Upper lobe of left lung (tissue), 6 donors: ENCODE measurements around the gene CHD5. TPM values are rescaled to one million over a fixed set of nuclear protein-coding genes. Genes with fewer than 3 reads are reported as not detected.

ENCODE experiments used
- ATAC-seq, 2 donors: fragments of 200-7000 bp; cut with Tn5 transposase; one replicate each; pipeline ENCODE4 v1.9.1; 2022; ENCODE audit warnings: mild to moderate bottlenecking in 2 of 2, moderate library complexity in 2 of 2; ENCODE audit not compliant: low FRiP score in 2 of 2
- DNase-seq, 2 donors: peaks; one replicate each; pipeline ENCODE4 v3.0.0-alpha.2; 2019 to 2020
- H3K27ac ChIP-seq, 4 donors: fragments of 200-600 bp; sonication (generic); one replicate each; pipeline ENCODE4 v1.5.1; 2016 to 2019
- H3K27me3 ChIP-seq, 4 donors: fragments of 200-600 bp; sonication (generic); one replicate each; pipeline ENCODE4 v1.5.1; 2017 to 2019
- H3K36me3 ChIP-seq, 4 donors: fragments of 200-600 bp; sonication (generic); one replicate each; pipeline ENCODE4 v1.5.1; 2016 to 2019
- H3K4me1 ChIP-seq, 4 donors: fragments of 200-600 bp; sonication (generic); one replicate each; pipeline ENCODE4 v1.5.1; 2018 to 2019
- H3K4me3 ChIP-seq, 4 donors: fragments of 200-600 bp; sonication (generic); one replicate each; pipeline ENCODE4 v1.5.1; 2017 to 2019; ENCODE audit warnings: mild to moderate bottlenecking in 2 of 4, moderate library complexity in 1 of 4
- H3K9me3 ChIP-seq, 4 donors: fragments of 200-600 bp; sonication (generic); one replicate each; pipeline ENCODE4 v1.5.1; 2018 to 2019
- EP300 ChIP-seq, 4 donors: sonication (generic); formaldehyde crosslinking; IDR thresholded peaks; one replicate each; pipeline ENCODE4 v1.5.1; 2017; ENCODE audit warnings: antibody characterized with exemption in 4 of 4, control low read depth in 2 of 4
- POLR2A ChIP-seq, 4 donors: fragments of 450-650 bp; IDR thresholded peaks; one replicate each; pipeline ENCODE4 v1.5.1; 2016 to 2017; ENCODE audit warnings: antibody characterized with exemption in 4 of 4, mild to moderate bottlenecking in 2 of 4
- POLR2AphosphoS5 ChIP-seq, 2 donors: sonication (generic); formaldehyde crosslinking; IDR thresholded peaks; one replicate each; pipeline ENCODE4 v1.5.1; 2017; ENCODE audit warnings: antibody characterized with exemption in 2 of 2
- WGBS, 2 donors: methylation state at CpG; one replicate each; pipeline ENCODE4 v1.1.5; 2017 to 2018; 5-methylcytosine and 5-hydroxymethylcytosine counted together
- total RNA-seq, 6 donors: library from RNA; depleted of rRNA in 4 of 6; stranded (reverse); fragments of >200 nt in 4 of 6; gene quantifications; one replicate each; pipeline versions ENCODE4 v1.1.0 to v1.2.1, GENCODE V29; 2016 to 2021
- TF ChIP-seq, protein P1 (sequence below), 6 experiments: fragments of 450-650 bp in 4 of 6; fragments of 200-600 bp in 2 of 6; sonication (generic) in 2 of 6; IDR thresholded peaks; one replicate each; pipeline ENCODE4 v1.5.1; 2016 to 2019; ENCODE audit warnings: antibody characterized with exemption in 6 of 6
- donor health status: DM: no; HTN: no; CAD: no; lungs with moderate emphysema.
- donor health status: DM: no; HTN: yes; CAD: no; lungs with severe emphysema.

The CHD5 gene
- total RNA-seq, 6 donors from 2014 or later = 0.14 to 1.3 (median 0.25) TPM

DNA sequence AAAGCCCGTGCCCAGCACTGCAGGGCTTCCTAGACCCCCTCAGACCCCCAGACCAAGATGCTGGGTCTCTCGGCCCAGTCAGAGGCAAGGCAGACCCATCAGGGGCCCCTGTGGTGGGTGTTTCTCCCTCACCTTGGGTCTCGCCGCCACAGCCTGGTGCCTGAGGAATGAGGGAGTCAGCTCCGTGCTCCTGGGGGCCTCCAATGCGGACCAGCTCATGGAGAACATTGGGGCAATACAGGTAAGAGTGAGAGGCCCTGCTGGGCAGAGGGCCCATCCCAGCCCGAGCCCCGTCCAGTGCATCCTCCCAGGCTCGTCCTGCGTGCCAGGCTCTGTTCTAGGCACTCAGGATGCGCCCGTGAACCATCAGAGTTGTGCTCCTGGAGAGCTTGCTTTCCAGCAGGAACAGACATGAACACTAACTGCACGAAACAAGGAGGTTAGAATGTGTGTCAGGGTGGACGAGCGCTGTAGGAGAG lies 83.0 kb downstream of the CHD5 start:
- DNase-seq (peak in 1 of 2 donors; percentile 40), ATAC-seq (no peak)
- Histone ChIP-seq H3K36me3 (peaks cover 0 to 9% (median 4%) of the 10 kb centered on the region in 4 donors), H3K4me1 (no peaks in the 10 kb centered on the region), H3K27ac (no peak overlapping the region), H3K27me3 (no peaks in the 10 kb centered on the region), H3K9me3 (no peaks in the 10 kb centered on the region), H3K4me3 (no peak overlapping the region)
- WGBS, 2 donors = 90% methylated on average over 3 to 14 of the region's 15 CpGs
- TF ChIP-seq POLR2AphosphoS5 (IDR thresholded peaks at IDR 0.05) = no peak
- TF ChIP-seq POLR2A (IDR thresholded peaks at IDR 0.05) = no peak
- TF ChIP-seq, protein P1, sequence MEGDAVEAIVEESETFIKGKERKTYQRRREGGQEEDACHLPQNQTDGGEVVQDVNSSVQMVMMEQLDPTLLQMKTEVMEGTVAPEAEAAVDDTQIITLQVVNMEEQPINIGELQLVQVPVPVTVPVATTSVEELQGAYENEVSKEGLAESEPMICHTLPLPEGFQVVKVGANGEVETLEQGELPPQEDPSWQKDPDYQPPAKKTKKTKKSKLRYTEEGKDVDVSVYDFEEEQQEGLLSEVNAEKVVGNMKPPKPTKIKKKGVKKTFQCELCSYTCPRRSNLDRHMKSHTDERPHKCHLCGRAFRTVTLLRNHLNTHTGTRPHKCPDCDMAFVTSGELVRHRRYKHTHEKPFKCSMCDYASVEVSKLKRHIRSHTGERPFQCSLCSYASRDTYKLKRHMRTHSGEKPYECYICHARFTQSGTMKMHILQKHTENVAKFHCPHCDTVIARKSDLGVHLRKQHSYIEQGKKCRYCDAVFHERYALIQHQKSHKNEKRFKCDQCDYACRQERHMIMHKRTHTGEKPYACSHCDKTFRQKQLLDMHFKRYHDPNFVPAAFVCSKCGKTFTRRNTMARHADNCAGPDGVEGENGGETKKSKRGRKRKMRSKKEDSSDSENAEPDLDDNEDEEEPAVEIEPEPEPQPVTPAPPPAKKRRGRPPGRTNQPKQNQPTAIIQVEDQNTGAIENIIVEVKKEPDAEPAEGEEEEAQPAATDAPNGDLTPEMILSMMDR (IDR thresholded peaks at IDR 0.05) = no peak
- TF ChIP-seq EP300 (IDR thresholded peaks at IDR 0.05) = no peak

DNA sequence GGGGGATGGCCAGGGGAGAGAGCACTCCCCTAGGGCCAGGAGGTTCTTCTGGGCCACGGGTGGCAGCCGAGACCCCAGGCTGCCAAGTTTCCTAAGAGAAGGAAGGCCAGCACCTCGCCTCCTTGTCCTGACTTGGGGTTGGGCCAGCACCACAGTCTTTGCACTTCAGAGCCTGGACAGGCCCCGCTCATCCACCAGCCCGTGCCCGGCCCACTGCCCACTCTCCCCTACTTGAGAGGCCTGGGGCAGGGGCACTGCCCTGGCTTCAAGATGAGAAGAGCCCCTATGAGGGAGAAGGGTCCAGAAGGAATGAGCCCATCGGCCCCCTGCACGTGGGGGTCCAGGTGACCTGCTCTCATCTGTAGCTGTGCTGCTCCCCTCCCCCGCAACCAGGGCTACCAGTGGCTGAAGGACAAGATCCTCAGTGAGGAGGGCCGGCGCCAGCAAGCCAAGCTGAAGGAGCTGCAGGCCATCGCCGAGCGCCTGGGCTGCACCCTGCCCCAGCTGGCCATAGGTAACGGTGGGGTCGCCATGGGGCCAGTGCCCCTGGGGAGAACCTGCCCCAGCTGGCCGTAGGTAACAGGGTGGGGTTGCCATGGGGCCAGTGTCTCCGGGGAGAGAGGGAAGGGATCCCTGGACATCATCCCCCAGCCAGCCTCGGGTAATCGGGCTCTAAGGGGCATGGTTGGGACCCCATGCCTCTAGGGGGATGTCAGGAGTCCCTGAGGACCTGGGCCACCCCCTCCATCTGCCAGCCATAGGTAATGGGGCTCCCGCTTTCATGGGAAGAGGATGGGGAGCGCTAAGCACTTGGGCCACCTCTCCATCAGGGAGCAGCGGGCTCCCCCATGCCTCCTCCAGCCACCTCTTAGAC lies 83.6 kb downstream of the CHD5 start:
- no peaks in the 10 kb centered on the region for H3K27me3 ChIP-seq
- no peak overlapping the region for H3K27ac ChIP-seq
- no peaks in the 10 kb centered on the region for H3K4me1 ChIP-seq
- H3K9me3 ChIP-seq = no peaks in the 10 kb centered on the region
- ATAC-seq (no peak), DNase-seq (peak in 1 of 2 donors; percentile 67)
- no peak overlapping the region for H3K4me3 ChIP-seq
- H3K36me3 ChIP-seq = peaks cover 0 to 9% (median 4%) of the 10 kb centered on the region in 4 donors
- 81 to 90% methylated on average over 6 to 20 of the region's 23 CpGs for WGBS, 2 donors
- TF ChIP-seq, protein P1 (IDR thresholded peaks at IDR 0.05) = no peak
- TF ChIP-seq POLR2AphosphoS5 (IDR thresholded peaks at IDR 0.05) (no peak), EP300 (IDR thresholded peaks at IDR 0.05) (no peak), POLR2A (IDR thresholded peaks at IDR 0.05) (no peak)

DNA sequence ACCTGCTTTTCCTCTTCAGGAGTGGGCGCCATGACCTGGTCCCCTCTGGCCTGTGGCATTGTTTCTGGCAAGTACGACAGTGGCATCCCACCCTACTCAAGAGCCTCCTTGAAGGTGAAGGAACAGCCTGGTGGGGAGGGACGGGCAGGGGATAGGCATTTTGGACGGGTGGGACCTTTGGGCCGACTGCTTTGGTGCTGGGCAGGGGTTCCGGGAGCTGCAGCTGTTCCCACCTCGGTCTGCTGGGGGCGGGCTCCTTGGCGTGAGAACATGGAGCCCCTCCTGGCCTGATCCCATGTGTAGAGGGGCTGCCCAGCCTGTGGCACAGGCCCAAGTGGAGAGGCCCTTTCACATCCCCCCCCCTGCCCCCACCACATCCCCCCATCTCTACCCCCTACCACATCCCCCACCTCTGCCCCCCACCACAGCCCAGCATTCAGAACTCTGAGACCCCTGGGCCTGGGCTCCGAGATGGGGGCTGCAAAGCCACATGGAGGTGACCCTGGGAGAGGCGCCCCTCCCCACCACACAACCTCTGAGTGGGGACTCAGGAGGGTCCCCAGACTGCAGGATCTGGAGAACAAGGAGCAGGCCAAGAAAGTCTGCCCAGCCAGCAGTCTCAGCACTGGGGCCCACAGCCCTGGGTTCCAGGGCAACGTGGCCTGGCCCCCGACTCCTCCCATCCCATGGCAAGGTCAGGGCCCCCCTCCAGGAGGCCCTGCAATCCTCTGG lies 84.4 kb downstream of the CHD5 start:
- 94 to 100% methylated on average over 1 to 12 of the region's 13 CpGs for WGBS, 2 donors
- DNase-seq = peak in 1 of 2 donors; percentile 73

DNA sequence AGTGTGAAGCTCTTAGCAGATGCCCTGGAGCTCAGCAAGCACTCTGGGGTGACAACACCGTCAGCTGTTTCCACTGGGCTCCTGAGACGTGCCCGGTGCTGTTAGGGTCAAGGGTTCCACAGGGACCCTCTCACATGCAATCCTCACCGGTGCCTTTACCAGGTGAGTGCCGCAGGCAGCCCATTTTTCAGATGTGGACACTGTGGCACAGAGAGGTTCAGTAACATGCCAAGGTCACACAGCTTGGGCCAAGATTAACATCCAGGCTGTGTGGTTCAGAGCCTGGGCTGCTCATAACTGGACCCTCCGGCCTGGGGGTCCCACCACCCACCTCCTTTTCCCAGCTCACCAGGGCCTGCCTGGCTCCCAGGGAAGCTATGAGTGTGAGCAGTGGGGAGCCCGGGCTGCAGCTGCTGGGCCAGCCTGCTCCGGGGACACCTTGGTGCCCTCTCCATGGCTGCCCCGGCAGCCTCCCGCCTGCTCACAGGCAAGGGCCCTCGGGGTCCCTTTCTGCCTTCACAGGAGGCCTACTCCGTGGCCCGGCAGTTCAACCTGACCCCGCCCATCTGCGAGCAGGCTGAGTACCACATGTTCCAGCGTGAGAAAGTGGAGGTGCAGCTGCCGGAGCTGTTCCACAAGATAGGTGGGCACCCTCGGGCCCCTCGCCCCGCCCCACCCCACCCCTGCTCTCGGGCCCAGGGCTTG lies 85.2 kb downstream of the CHD5 start:
- peaks cover 0 to 12% (median 7%) of the 10 kb centered on the region in 4 donors for H3K36me3 ChIP-seq
- peak in 1 of 2 donors; percentile 61 for DNase-seq

More for the DNA sequence above, 84.4 kb downstream of the CHD5 start:
- TF ChIP-seq POLR2AphosphoS5 (IDR thresholded peaks at IDR 0.05) (no peak), EP300 (IDR thresholded peaks at IDR 0.05) (no peak), POLR2A (IDR thresholded peaks at IDR 0.05) (no peak)
- TF ChIP-seq, protein P1 (IDR thresholded peaks at IDR 0.05) = no peak
- Histone ChIP-seq H3K4me3 (no peak overlapping the region), H3K9me3 (no peaks in the 10 kb centered on the region), H3K4me1 (no peaks in the 10 kb centered on the region), H3K27me3 (no peaks in the 10 kb centered on the region), H3K36me3 (peaks cover 0 to 9% (median 4%) of the 10 kb centered on the region in 4 donors), H3K27ac (no peak overlapping the region)
- ATAC-seq = no peak

More for the DNA sequence above, 85.2 kb downstream of the CHD5 start:
- H3K9me3 ChIP-seq = no peaks in the 10 kb centered on the region
- WGBS, 2 donors = 88% methylated on average over 19 of the region's 21 CpGs; no CpG with 5 or more reads in 1 of the 2 donors
- TF ChIP-seq EP300 (IDR thresholded peaks at IDR 0.05) = no peak
- TF ChIP-seq POLR2AphosphoS5 (IDR thresholded peaks at IDR 0.05) = no peak
- TF ChIP-seq, protein P1 (IDR thresholded peaks at IDR 0.05) = no peak
- no peak for TF ChIP-seq POLR2A (IDR thresholded peaks at IDR 0.05)
- H3K4me1 ChIP-seq = no peaks in the 10 kb centered on the region
- H3K27me3 ChIP-seq = no peaks in the 10 kb centered on the region
- ATAC-seq = no peak
- H3K27ac ChIP-seq = no peak overlapping the region
- no peak overlapping the region for H3K4me3 ChIP-seq
